Stimulated activated CD8-positive, alpha-beta memory T cell treated with anti-CD3 and anti-CD28 coated beads, Interleukin-4, amount 100 ng/mL, for 4 hours (primary cell): ENCODE measurements around the gene GDF2.

Source experiments
- DNase-seq, 2 donors: peaks; one replicate each; pipeline ENCODE4 v3.0.0-alpha.2; 2020; ENCODE audit warnings: low read depth in 2 of 2, low spot score in 1 of 2

The GDF2 gene

DNA sequence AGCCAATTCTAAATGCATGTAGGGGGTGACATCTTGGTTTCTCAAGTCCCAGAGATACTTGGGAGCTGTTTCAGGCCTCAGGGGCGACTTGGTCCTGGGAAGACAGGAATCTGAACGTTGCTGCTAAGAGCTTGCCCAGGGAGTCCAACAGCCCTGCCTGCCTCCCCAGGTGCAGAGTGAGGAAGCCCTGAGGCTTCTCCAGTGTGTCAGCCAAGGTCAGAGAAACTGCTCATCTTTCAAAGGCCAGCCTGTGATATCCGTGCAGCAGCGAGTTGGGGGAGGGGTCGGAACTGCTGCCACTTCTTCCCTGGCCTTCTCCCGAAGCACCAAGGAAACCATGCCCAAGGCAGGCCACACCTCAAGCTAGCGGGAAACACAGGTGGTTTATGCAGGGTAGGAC is 9.7 kb downstream of the GDF2 start:
- DNase-seq = no peak

DNA sequence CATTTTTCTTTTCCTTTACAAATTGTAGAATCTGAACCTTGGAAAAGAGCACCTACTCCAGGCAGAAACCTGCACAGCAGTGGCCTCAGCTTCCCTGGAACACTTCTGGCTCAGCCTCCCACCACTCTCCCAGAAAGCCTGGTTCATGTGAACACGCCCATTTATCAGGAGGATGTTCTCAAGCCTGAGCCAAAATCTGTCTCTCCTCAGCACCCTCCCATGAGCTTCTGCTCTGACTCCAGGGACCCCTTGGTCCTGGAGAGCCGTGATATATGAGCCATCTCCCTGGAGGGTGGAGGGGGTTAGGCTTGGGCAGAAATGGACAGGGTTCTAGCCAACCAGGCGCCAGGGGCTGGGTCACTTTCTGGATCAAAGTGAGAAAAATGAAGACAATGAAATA is 10.1 kb downstream of the GDF2 start:
- no peak for DNase-seq

DNA sequence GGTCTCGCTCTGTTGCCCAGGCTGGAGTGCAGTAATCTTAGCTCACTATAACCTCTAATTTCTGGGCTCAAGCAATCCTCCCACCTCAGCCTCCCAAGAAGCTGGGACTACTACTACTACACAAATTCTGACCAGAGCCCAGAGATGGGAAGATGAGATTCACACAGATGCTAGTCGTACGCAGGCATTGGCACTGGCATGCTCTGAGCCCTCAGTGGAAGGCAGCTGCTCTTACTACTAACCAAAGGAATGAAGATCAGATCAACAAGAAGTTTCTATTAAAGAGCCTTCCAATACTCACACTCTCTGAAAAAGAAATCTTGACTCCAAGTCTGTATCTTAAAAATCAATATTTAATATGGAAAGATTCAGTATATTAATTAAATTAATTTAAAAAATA is 10.7 kb downstream of the GDF2 start:
- no peak for DNase-seq

DNA sequence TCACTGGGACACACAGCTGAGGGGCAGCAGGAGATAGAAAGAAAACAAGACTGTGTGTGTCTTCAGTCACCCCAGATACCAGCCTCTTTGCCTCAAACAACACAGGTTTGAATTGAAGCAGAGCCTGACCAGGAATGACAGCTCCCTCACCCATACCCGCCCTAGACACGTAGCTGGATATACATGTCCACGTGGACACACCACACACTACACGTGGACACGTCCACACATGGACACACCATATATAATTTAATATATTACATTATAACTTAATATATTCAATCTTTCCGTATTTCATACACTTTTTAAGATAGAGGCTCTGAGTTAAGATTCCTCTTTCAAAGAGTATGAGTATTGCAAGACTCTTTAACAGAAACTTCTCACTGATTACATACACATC is 11.3 kb downstream of the GDF2 start:
- no peak for DNase-seq

DNA sequence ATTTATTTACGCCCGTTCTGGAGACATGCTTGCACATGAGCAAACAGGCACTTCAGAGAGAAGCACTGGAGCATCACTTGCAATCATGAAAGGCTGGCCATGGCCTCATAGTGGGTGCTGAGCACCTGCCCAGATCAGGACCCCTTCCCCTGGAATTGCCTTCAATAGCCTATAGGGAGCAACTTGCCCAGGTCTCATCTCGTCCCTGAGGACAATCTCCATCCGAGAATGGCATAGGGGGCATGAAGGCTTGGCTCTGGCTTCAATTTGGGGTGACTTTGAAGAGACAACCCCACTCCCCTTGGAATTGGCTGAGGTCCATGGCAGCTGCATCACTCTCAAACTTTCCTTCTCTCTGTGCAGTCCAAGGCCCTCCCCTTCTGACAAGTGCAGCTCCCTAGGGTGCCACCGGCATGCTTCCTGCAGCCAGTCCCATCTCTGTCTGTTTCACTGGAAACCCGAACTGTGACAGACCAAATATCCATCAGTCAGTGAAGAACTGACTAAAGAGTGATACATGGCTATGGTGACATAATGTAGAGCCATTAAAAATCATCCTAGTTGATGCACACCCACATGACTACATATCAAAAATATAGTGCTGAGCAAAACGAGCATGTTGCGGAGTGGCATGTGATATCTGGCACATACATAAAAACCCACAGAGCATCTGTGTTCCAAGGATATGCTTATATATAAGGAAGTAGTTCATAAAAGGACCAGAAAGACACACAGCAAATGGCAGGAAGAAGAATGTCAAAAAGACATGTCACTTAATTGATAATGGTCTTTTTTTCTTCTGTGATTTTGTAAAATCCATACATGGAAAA is 12.4 kb downstream of the GDF2 start:
- DNase-seq = no peak

DNA sequence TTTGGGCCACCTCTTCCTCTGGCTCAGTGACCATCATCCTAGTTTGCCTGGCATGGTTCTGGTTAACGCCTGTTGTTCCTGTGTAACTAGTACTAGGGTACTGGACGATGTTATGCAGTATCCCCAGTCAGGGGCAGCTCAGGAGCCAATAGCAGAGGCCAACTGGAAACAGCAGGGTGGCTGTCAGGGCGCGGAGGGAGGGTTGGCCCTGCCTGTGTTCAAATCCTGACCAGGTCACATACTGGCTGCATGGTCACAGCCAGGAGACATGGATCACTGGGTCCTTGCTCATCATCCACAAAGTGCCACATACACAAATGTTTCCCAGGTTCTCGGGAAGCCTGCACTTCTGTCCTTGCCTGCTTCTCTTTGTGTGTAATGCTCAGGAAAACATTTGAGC is 13.7 kb downstream of the GDF2 start:
- DNase-seq = no peak

DNA sequence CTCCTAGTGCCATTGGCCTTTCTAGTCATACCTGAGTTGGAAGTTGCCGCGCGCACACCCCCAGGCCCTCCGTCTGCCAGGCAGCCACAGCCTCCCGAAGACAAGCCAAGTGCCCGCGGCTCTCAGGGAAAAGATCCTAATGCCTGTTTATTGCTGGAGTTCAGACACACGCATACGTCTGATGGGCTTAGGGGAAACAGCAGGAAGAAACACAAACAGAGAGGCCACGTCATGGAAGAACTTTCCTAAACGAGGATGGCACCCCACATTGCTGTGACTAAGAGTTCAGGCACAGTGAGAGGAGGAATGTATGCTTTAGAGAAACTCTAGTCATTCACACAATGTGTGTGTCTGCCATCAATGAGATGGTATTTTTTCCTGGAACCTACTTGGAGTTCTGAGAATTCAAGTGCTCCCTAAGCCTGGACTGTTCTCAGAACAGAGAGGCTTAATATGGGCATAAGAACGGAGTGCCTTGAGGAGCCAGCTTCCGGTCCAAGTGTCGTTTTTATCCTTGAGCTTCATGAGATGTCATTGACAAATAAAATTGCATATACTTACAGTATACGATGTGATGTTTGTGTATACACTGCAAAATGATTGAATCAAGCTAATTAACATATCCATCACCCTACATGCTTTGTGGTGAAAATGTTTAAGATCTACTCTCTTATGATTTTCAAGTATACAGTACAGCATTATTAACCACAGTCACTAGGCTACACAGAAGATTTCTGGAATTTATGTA is 14.3 kb downstream of the GDF2 start:
- DNase-seq = no peak

DNA sequence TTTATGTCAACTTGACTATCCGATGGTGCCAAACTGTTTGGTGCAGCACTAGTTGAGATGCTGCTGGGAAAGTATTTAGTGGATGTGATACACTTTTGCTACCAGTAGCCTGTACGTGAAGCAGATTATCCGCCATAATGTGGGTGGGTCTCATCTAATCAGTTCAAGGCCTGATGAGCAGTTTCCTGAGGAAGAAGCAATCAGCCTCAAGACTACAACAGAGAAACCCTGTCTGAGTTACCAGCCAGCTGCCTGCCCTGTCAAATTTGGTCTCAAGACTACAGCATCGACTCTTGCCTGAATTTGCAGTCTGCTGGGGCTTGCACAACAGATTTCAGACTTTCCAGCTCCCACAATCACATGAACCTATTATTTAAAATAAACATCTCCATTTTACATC is 15.1 kb downstream of the GDF2 start:
- no peak for DNase-seq

DNA sequence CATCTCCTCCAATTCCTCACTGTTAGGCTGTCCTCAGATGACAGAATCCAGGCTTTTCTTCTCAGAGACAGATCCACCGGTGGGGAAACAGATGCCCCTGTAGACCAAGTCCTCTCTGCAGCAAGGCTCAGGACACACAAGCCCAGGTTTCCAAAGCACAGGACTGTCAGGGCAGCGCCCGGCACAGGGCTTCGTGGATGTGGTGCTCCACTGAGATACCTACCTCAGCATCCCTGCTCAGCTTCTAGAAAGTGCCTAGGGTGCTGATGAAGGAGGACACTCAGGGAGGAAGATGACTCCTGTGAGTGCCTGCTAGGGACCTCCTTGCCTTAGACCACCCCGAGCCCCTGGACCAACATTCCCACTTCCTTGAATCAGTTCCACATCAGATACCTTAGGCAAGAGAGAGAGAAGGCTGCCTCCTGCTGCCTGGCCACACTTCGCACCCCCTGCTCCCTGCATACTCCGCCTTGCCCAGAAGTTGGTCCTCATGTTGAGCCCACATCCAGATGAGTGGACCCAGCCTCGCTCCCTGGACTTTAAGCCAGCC is 17.0 kb downstream of the GDF2 start:
- DNase-seq = no peak

DNA sequence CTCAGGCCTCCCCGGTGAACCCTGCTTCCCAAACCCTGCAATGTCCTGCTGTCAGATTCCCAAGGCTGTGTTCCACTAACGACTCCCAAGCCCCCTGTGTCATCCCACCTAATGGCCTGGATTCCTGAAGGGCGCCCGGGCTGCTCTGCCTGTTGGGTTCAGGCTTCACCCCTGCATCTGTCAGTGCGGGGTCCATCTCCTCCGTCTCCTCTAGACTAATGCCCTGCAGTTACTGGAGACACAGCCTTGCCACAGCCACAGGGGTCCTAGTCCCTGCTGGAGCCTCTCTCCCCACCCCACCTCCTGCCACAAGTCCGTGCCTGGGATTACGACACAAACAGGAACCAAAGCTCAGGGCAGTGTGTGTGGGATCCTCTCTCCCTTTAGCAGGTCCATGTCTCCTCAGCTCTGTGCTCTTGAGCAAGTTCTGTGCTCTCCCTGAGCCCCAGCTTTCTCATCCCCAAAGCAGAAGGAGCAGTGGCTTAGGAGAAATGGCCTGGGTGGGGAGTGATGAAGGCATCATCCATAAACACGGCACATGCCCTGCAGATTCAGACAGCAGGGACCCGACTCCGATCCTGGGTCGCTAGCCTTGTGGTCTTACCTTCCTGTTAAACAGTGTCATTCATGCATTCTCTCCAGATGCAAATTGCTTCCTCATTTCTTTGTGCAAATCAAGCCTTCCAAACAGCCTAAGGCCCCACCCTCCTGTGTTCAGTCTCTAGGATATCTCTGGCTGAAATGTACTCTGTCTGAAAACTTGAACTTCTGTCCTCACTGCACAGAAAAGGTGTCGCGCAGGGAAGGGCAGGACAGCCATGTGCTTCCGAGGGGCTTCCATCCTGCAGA is 17.7 kb downstream of the GDF2 start:
- no peak for DNase-seq

DNA sequence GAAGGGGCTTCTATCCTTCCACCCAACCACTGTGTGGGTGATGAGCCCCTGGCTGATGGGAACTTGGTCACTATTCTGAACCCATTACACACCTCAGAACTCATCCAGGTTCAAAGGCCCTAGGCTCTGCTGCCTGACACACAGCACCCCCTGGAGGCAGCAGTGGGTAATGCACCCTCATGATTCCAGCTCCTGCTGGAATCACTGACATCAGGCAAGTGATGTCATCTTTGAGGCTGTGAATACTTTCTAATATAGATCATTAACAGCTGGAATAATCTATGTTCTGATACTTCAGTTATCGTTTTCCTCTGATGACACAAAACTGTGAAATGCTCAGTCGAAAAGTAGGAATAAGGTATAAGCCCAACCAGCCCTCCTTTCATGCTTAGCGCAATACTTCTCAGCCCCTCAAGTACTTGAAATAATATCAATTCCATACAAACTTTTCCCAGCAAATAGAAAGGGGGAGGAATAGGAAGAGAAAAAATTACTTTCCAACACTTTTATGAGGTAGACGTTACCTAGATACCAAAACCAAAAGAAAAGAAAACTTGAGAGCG is 18.4 kb downstream of the GDF2 start:
- DNase-seq = peak; percentile 23 to 49

DNA sequence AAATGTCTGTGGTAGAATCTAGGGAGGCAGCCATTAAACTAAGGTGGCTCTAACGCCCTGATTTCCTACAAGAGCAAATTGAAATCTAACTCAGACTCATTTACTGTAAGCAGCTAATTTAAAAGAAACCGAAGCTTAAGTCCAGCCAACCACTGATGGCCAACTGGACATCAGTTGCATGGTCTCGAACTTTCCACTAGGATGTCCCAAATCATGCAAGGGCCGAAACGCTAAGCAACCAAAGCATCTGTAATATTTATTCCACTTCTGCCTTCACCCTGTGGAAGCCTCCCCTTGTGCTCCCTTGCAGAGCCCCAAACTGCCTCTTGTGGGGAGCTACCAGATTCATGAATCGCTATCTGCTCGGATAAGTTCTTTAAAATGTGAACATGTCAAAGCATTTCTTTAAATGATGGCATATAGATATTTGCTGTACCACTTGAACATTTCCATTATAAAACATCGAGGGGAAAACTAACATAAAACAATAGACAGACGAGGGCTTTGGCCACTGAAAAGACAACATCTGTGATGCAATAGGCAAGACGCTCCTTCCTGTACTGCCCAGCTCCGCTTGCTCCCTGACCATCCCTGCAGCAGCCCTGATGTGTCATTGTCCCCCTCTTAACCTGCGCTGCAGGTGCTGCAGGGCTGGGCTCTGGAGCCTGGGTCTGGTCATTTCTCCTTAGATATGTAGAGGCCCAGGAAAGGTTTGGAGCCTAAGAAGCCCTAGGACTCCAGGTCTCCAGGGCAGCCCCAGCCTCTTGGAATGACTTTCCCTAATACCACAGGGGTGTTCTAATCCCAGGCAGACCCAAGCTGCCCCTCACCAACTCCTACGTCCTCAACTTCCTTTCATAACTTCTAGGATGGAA is 23.0 kb downstream of the GDF2 start:
- no peak for DNase-seq

DNA sequence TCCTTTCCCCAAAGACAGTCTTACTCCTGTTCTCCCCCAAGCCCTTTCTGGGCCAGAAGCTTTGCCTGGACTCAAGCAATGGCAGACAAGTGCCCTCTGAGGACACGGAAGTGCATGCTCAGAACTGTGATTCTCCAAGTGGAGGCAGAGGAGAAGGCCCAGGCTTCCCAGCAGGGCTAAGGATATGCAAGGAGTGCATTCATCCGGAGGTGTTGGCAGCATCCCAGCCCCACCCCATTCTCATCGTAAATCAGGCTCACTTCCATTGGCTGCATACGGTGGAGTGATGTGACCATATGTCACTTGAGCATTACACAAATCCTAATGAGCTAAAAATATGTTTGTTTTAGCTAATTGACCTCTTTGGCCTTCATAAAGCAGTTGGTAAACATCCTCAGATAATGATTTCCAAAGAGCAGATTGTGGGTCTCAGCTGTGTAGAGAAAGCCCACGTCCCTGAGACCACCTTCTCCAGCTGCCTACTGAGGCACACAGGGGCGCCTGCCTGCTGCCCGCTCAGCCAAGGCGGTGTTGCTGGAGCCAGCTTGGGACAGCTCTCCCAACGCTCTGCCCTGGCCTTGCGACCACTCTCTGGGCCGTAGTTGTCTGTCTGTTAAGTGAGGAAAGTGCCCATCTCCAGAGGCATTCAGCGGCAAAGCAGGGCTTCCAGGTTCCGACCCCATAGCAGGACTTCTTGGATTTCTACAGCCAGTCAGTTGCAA is 24.5 kb downstream of the GDF2 start:
- no peak for DNase-seq

DNA sequence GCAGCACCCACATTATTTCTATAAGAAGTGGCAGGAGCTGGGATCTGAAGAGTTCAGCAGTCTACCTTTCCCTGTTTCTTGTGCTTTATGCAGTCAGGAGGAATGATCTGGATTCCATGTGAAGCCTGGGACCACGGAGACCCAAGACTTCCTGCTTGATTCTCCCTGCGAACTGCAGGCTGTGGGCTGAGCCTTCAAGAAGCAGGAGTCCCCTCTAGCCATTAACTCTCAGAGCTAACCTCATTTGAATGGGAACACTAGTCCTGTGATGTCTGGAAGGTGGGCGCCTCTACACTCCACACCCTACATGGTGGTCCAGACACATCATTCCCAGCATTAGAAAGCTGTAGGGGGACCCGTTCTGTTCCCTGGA is 25.0 kb downstream of the GDF2 start:
- no peak for DNase-seq

DNA sequence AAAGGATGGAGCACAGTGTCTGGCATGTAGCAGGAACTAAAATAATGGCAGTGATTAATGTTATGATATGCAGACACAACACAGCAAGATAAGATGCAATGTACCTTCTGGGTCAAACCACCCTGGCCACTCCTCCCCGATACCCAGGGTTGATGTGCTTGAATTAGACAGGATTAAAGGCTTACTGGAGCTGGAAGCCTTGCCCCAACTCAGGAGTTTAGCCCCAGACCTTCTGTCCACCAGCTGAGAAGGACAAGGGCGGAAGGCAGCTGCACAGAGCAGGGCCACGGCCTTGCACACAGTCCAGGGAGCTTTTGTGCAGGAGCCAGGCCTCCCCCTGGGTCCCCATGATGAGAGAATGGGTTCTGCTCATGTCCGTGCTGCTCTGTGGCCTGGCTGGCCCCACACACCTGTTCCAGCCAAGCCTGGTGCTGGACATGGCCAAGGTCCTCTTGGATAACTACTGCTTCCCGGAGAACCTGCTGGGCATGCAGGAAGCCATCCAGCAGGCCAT is 25.9 kb downstream of the GDF2 start, which contains the start of gene RBP3:
RBP3 (plus strand) TSS at position 226 of the 514 bp plus-strand sequence; CDS start at position 348, 122 bp downstream.
- no peak for DNase-seq

DNA sequence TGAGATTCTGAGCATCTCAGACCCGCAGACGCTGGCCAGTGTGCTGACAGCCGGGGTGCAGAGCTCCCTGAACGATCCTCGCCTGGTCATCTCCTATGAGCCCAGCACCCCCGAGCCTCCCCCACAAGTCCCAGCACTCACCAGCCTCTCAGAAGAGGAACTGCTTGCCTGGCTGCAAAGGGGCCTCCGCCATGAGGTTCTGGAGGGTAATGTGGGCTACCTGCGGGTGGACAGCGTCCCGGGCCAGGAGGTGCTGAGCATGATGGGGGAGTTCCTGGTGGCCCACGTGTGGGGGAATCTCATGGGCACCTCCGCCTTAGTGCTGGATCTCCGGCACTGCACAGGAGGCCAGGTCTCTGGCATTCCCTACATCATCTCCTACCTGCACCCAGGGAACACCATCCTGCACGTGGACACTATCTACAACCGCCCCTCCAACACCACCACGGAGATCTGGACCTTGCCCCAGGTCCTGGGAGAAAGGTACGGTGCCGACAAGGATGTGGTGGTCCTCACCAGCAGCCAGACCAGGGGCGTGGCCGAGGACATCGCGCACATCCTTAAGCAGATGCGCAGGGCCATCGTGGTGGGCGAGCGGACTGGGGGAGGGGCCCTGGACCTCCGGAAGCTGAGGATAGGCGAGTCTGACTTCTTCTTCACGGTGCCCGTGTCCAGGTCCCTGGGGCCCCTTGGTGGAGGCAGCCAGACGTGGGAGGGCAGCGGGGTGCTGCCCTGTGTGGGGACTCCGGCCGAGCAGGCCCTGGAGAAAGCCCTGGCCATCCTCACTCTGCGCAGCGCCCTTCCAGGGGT is 26.6 kb downstream of the GDF2 start:
- no peak for DNase-seq

DNA sequence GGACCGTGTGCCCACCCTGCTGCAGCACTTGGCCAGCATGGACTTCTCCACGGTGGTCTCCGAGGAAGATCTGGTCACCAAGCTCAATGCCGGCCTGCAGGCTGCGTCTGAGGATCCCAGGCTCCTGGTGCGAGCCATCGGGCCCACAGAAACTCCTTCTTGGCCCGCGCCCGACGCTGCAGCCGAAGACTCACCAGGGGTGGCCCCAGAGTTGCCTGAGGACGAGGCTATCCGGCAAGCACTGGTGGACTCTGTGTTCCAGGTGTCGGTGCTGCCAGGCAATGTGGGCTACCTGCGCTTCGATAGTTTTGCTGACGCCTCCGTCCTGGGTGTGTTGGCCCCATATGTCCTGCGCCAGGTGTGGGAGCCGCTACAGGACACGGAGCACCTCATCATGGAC is 27.3 kb downstream of the GDF2 start:
- DNase-seq = no peak

DNA sequence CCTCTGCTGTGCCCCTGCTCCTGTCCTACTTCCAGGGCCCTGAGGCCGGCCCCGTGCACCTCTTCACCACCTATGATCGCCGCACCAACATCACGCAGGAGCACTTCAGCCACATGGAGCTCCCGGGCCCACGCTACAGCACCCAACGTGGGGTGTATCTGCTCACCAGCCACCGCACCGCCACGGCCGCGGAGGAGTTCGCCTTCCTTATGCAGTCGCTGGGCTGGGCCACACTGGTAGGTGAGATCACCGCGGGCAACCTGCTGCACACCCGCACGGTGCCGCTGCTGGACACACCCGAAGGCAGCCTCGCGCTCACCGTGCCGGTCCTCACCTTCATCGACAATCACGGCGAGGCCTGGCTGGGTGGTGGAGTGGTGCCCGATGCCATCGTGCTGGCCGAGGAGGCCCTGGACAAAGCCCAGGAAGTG is 27.7 kb downstream of the GDF2 start:
- no peak for DNase-seq
